Measurements from ENCODE around the gene OSBPL5.
"Not testable (repeated sequence)": the region's sequence is repeated elsewhere in the genome, so short reads cannot be mapped to it uniquely, and the experiment has no call there.

Gene OSBPL5

GRCh38 chr11:3080733-3081385, 84.3 kb downstream of the OSBPL5 start:
- no peak for DNase-seq (ENCODE audit: low read depth in 2 of 2)

GRCh38 chr11:3080104-3080503, 85.0 kb downstream of the OSBPL5 start:
- DNase-seq (ENCODE audit: low read depth in 2 of 2), result no peak

- no peak for DNase-seq (ENCODE audit: low read depth in 2 of 2)
These were observed 87.2 kb downstream of the OSBPL5 start for GRCh38 chr11:3077846-3078440.

- no peak for DNase-seq (ENCODE audit: low read depth in 2 of 2)
These were observed 87.8 kb downstream of the OSBPL5 start for GRCh38 chr11:3077189-3077836.

GRCh38 chr11:3074912-3075589, 90.1 kb downstream of the OSBPL5 start:
- no peak for DNase-seq (ENCODE audit: low read depth in 2 of 2)

GRCh38 chr11:3073029-3073435, 92.1 kb downstream of the OSBPL5 start:
- no peak for DNase-seq (ENCODE audit: low read depth in 2 of 2)

GRCh38 chr11:3069425-3069824, 95.7 kb downstream of the OSBPL5 start:
- DNase-seq (ENCODE audit: low read depth in 2 of 2), result no peak

- not testable (repeated sequence) for DNase-seq (ENCODE audit: low read depth in 2 of 2)
These were observed 98.8 kb downstream of the OSBPL5 start for GRCh38 chr11:3066308-3066707.

GRCh38 chr11:3064709-3065108, 100.4 kb downstream of the OSBPL5 start:
- DNase-seq (ENCODE audit: low read depth in 2 of 2), result not testable (repeated sequence)

GRCh38 chr11:3063876-3064275, 101.2 kb downstream of the OSBPL5 start:
- DNase-seq (ENCODE audit: low read depth in 2 of 2), result not testable (repeated sequence)

GRCh38 chr11:3063432-3063831, 101.7 kb downstream of the OSBPL5 start:
- not testable (repeated sequence) for DNase-seq (ENCODE audit: low read depth in 2 of 2)

- no peak for DNase-seq (ENCODE audit: low read depth in 2 of 2)
These were observed 104.6 kb downstream of the OSBPL5 start for GRCh38 chr11:3060436-3061025.

- DNase-seq (ENCODE audit: low read depth in 2 of 2), result no peak
These were observed 106.1 kb downstream of the OSBPL5 start for GRCh38 chr11:3058753-3059664.

- peak; percentile 87 to 91 for DNase-seq (ENCODE audit: low read depth in 2 of 2)
These were observed 107.8 kb downstream of the OSBPL5 start, which contains the start of gene CARS1 for GRCh38 chr11:3057069-3057963. TSS of gene CARS1 (minus strand) at chr11:3057423. CDS start at chr11:3057367, 56 bp downstream.

- DNase-seq (ENCODE audit: low read depth in 2 of 2), result no peak
These were observed 108.6 kb downstream of the OSBPL5 start for GRCh38 chr11:3056296-3057068.

GRCh38 chr11:3055891-3056290, 109.2 kb downstream of the OSBPL5 start:
- no peak for DNase-seq (ENCODE audit: low read depth in 2 of 2)

GRCh38 chr11:3052567-3052966, 112.5 kb downstream of the OSBPL5 start:
- DNase-seq (ENCODE audit: low read depth in 2 of 2), result no peak

GRCh38 chr11:3052109-3052479, 113.0 kb downstream of the OSBPL5 start:
- no peak for DNase-seq (ENCODE audit: low read depth in 2 of 2)

Measured in stimulated activated CD4-positive, alpha-beta T cell treated with anti-CD3 and anti-CD28 coated beads, Interleukin-1b, Interleukin-23, amount 100 ng/mL, for 4 hours (primary cell).